H1 (cell line): ENCODE data around the gene SMS. TPM values are rescaled to one million over a fixed set of nuclear protein-coding genes. Genes with fewer than 3 reads are reported as not detected.

Experiments
- ASH2L ChIP-seq: fragments of 200-600, 300-600 bp; sonication (generic); IDR thresholded peaks from one replicate; pipeline ENCODE4 v1.7.1; 2017; ENCODE audit warnings: low read length
- E2F6 ChIP-seq: IDR thresholded peaks from 2 replicates; pipeline ENCODE4 v1.6.1; 2012; ENCODE audit warnings: inconsistent platforms
- EZH2 ChIP-seq: fragments of 200-600 bp; sonication (generic); IDR thresholded peaks from 2 replicates; pipeline ENCODE4 v1.7.1; 2012; ENCODE audit warnings: low read depth, mild to moderate bottlenecking, moderate library complexity, low read length, inconsistent platforms; ENCODE audit not compliant: severe bottlenecking
- PHF8 ChIP-seq: fragments of 200-600 bp; sonication (generic); conservative IDR thresholded peaks from 2 replicates; pipeline ENCODE4 v1.7.1; 2012; ENCODE audit warnings: low read depth, mild to moderate bottlenecking, inconsistent platforms, low read length, moderate library complexity
- SAP30 ChIP-seq: fragments of 300-600 bp; sonication (generic); IDR thresholded peaks from 2 replicates; pipeline ENCODE4 v1.7.1; 2012; ENCODE audit warnings: low read length, moderate library complexity, mild to moderate bottlenecking, inconsistent platforms; ENCODE audit not compliant: insufficient read depth, insufficient replicate concordance
- TEAD4 ChIP-seq: IDR thresholded peaks from 2 replicates; pipeline ENCODE4 v1.6.1; 2012; ENCODE audit warnings: low read depth, low read length, inconsistent platforms, mixed read lengths
- polyA plus RNA-seq, 7 experiments: library from polyadenylated mRNA; depleted of rRNA in 3 of 7; stranded (reverse) in 5 of 7; unstranded in 2 of 7; fragments of >200 nt in 5 of 7; fragments of 200-250 nt in 2 of 7; gene quantifications; 1 replicate in 5 of 7; 2 replicates in 1 of 7; 4 replicates in 1 of 7; pipeline versions ENCODE4 v1.2.1 to v1.2.3, GENCODE V29; 2011 to 2013; ENCODE audit warnings: missing spikeins in 2 of 7, mixed read lengths in 2 of 7
- total RNA-seq: library from RNA; stranded (reverse); fragmentation: NEBNext Ultra II Directional; extraction: Animal tissue kit (Norgen Biotek cat#: 25700); gene quantifications from 2 replicates; pipeline ENCODE4 v1.2.1, GENCODE V29; 2021

The SMS gene
- total and polyA plus RNA-seq, 2 of the 8 experiments (the other 6 are each of a cell fraction or from before 2014, with no cell fraction given) = 66.3 to 256 TPM

DNA sequence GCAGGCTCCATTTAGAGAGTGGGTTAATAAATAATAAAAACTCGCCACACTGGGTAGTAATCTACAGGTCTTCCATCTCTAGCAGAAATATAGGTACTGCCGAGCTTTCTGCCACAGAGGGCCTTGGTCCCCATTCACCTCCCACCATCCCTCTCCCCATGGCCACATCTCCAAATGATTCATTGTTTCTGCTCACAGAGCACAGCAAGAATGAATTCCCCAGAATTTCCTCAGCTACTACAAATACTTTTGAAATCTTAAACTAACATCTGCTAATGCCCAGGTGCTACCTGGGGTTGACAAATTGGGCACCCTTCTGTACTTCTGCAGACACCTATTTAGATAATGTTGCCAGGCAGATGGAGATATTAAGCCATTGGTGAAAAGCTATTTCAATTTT lies 96.7 kb downstream of the SMS start (continued):
- TF ChIP-seq E2F6 (no peak), EZH2 (no peak), TEAD4 (no peak), PHF8 (no peak), ASH2L (no peak), SAP30 (no peak)
